Fibroblast of peridontal ligament (primary cell): Measurements from ENCODE around the gene SAP25.
"Not testable (repeated sequence)": the region's sequence is repeated elsewhere in the genome, so short reads cannot be mapped to it uniquely, and the experiment has no call there.

Experiments
- DNase-seq: peaks from one replicate; pipeline ENCODE4 v3.0.0-alpha.2; 2010; ENCODE audit errors: extremely low read depth

The SAP25 gene

GRCh38 chr7:100535982-100536381 is 37.7 kb downstream of the SAP25 start:
- DNase-seq: not testable (repeated sequence)

- DNase-seq: no peak
Observed at GRCh38 chr7:100532165-100533022, 41.3 kb downstream of the SAP25 start.

- DNase-seq: not testable (repeated sequence)
Observed at GRCh38 chr7:100528108-100528866, 45.4 kb downstream of the SAP25 start.

GRCh38 chr7:100523192-100523591 is 50.5 kb downstream of the SAP25 start:
- DNase-seq: not testable (repeated sequence)
